GM19240 (cell line): ENCODE measurements around the gene CYB561A3.
"Not testable (repeated sequence)": the region's sequence is repeated elsewhere in the genome, so short reads cannot be mapped to it uniquely, and the experiment has no call there.

Experiments
- DNase-seq: peaks from one replicate; pipeline ENCODE4 v3.0.0; 2011; ENCODE audit warnings: low spot score; ENCODE audit not compliant: insufficient read length

The CYB561A3 gene

GRCh38 chr11:61361741-61362541 is at the start of gene CYB561A3, which contains the start of gene TMEM138:
CYB561A3 (minus strand) TSS chr11:61361882; CDS start chr11:61356713, 5,169 bp downstream.
TMEM138 (plus strand) TSS chr11:61362374; CDS start chr11:61364391, 2,017 bp downstream.
- peak; percentile 83 for DNase-seq

GRCh38 chr11:61406991-61407728 is 45.5 kb upstream of the CYB561A3 start:
- no peak for DNase-seq

- no peak for DNase-seq
Measured at GRCh38 chr11:61406067-61406466, 44.4 kb upstream of the CYB561A3 start.

GRCh38 chr11:61404641-61405040 is 43.0 kb upstream of the CYB561A3 start:
- no peak for DNase-seq

- no peak for DNase-seq
Measured at GRCh38 chr11:61404103-61404502, 42.4 kb upstream of the CYB561A3 start.

GRCh38 chr11:61403658-61404057 is 42.0 kb upstream of the CYB561A3 start:
- DNase-seq = no peak

GRCh38 chr11:61401573-61401972 is 39.9 kb upstream of the CYB561A3 start:
- no peak for DNase-seq

- no peak for DNase-seq
Measured at GRCh38 chr11:61401173-61401572, 39.5 kb upstream of the CYB561A3 start.

- no peak for DNase-seq
Measured at GRCh38 chr11:61392981-61393595, 31.4 kb upstream of the CYB561A3 start.

- DNase-seq = no peak
Measured at GRCh38 chr11:61390161-61390560, 28.5 kb upstream of the CYB561A3 start.

- DNase-seq = no peak
Measured at GRCh38 chr11:61384271-61385242, 22.9 kb upstream of the CYB561A3 start.

- DNase-seq = not testable (repeated sequence)
Measured at GRCh38 chr11:61383859-61384258, 22.2 kb upstream of the CYB561A3 start.

- no peak for DNase-seq
Measured at GRCh38 chr11:61380884-61381283, 19.2 kb upstream of the CYB561A3 start.

- DNase-seq = no peak
Measured at GRCh38 chr11:61378713-61379313, 17.1 kb upstream of the CYB561A3 start.

- DNase-seq = no peak
Measured at GRCh38 chr11:61377461-61378160, 15.9 kb upstream of the CYB561A3 start.

- DNase-seq = no peak
Measured at GRCh38 chr11:61375761-61376108, 14.1 kb upstream of the CYB561A3 start.

GRCh38 chr11:61372659-61373420 is 11.2 kb upstream of the CYB561A3 start:
- DNase-seq = no peak

- no peak for DNase-seq
Measured at GRCh38 chr11:61370349-61371005, 8.8 kb upstream of the CYB561A3 start.
